Stimulated activated CD4-positive, alpha-beta T cell treated with anti-CD3 and anti-CD28 coated beads, Interleukin-2, amount 100 ng/mL, for 4 hours (primary cell): Measurements from ENCODE around the gene VIM.
"Not testable (repeated sequence)": the region's sequence is repeated elsewhere in the genome, so short reads cannot be mapped to it uniquely, and the experiment has no call there.

Experiments
- DNase-seq: peaks from one replicate; pipeline ENCODE4 v3.0.0-alpha.2; 2020; ENCODE audit warnings: low read depth

Gene VIM

GRCh38 chr10:17232276-17232960 lies 4.4 kb downstream of the VIM start:
- DNase-seq, result no peak

GRCh38 chr10:17233286-17233991 lies 5.4 kb downstream of the VIM start:
- DNase-seq, result no peak

DNA sequence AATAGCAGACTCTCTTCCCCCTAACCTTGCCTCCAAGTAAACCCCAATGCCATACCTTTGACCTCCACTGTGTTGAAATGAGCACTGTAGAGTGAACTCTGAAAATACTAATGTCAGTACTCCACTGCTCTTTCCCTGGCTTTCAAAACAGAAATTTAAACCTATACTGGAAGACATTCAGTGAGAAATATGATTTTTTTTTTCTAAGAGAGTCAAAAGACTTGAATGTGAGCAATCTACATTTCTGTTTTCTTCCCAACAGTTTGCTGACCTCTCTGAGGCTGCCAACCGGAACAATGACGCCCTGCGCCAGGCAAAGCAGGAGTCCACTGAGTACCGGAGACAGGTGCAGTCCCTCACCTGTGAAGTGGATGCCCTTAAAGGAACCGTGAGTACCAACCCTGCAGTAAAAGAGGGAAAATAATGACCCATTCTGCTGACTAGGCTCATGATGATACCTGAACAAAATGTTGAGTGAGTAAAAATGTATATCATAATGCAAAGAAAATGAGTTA lies 6.4 kb downstream of the VIM start:
- DNase-seq, result no peak

DNA sequence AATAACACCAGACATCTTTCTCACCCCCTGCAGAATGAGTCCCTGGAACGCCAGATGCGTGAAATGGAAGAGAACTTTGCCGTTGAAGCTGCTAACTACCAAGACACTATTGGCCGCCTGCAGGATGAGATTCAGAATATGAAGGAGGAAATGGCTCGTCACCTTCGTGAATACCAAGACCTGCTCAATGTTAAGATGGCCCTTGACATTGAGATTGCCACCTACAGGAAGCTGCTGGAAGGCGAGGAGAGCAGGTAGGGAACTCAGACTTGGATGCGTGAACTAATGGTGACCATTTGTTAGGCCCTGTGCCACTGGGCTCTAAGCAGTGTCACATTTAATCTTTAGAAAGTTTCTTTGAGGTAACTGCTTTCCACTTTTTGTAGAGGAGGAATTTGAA lies 7.1 kb downstream of the VIM start:
- no peak for DNase-seq

- no peak for DNase-seq
Observed at GRCh38 chr10:17236468-17237148, 8.6 kb downstream of the VIM start.

DNA sequence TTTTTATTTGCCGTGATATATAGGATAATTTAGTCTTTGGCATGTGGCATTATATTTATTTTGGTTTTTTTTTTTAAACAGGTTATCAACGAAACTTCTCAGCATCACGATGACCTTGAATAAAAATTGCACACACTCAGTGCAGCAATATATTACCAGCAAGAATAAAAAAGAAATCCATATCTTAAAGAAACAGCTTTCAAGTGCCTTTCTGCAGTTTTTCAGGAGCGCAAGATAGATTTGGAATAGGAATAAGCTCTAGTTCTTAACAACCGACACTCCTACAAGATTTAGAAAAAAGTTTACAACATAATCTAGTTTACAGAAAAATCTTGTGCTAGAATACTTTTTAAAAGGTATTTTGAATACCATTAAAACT lies 9.1 kb downstream of the VIM start:
- no peak for DNase-seq

DNA sequence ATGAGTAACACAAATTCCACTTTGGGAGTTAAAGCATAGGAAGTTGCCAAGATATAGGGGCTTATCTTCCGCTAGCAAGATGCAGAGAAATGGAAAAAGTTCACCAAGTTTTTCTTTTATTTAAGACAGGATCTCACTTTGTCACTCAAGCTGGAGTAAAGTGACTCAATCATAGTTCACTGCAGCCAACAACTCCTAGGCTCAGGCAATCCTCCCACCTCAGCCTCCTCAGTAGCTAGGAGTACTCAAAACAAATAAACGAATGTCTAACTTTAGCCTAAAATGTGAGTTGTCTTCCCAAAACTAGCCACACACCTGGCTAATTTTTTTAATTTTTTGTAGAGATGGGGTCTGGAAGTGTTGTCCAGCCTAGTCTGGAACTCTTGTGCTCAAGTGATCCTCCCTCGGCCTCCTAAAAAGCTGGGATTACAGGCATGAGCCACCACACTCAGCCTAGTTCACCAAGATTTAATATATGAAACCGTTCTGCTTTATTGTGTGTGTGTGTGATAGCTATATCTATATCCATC lies 9.9 kb downstream of the VIM start:
- no peak for DNase-seq

GRCh38 chr10:17238445-17239291 lies 10.6 kb downstream of the VIM start:
- no peak for DNase-seq

GRCh38 chr10:17239345-17240085 lies 11.5 kb downstream of the VIM start:
- no peak for DNase-seq

DNA sequence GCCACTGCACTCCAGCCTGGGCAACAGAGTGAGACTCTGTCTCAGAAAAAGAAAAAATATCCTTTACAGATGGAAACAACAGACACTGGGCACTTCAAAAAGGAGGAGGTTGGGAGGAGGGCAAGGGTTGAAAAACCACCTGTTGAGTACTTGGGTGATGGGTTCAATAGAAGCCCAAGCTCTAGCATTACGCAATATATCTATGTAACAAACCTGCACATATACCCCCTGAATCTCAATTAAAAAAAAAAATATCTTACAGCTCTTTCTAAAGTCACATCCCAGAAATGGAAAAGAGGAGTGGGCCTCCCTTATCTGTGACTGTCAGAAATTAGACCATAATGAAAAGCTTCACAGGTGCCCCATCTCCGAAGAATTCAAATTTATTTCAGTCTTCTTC lies 12.1 kb downstream of the VIM start:
- DNase-seq, result no peak

GRCh38 chr10:17240616-17241015 lies 12.6 kb downstream of the VIM start:
- no peak for DNase-seq

GRCh38 chr10:17241611-17242333 lies 13.7 kb downstream of the VIM start:
- DNase-seq, result no peak

DNA sequence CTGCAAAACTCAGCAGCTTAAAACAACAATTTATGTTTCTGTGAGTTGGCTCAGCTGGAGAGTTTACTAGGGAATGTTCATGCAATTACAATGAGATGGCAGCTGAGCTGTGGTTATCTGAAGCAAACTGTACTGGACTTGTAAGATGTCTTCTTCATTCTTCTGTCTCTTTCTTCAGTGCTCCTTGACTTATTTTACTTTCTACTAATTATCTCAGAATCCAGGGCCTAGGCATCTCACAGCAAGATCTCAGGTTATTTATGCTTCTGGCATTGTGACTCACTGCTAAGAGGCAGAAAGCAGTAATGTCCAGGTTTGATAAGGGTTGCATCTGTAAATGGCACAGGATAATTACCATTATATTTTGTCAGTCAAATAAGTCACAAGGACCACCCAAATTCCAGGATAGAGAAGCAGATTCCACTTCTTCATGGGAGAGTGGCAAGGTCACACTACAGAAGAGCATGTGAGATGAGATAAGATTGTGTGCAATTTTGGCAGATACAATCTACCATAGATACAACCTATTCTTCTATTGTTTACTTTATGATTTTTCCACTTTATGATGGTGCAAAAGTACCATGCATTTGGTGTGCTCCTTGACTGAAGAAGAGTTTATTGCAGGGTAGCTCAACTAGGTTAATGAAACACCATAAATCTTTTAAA lies 16.8 kb downstream of the VIM start:
- no peak for DNase-seq

DNA sequence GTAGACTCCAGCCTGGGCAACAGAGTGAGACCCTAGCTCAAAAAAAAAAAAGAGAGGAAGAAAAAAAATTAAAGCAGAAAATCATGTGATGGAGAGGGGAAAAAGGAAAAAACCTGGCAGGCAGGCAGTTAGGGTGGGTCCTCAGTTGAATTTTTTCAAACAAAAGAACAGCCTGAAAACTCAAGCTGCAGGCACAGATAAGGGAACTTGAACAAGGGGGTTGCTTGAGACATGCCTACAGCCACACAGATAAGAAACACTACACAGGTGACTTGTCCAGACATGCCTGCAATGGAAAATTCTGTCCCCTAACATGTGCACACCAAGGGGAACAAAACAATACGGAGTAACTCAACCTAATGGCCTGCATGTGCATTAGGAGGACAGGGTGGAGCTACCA lies 19.2 kb downstream of the VIM start:
- no peak for DNase-seq

GRCh38 chr10:17248964-17249363 lies 20.9 kb downstream of the VIM start:
- DNase-seq, result no peak

DNA sequence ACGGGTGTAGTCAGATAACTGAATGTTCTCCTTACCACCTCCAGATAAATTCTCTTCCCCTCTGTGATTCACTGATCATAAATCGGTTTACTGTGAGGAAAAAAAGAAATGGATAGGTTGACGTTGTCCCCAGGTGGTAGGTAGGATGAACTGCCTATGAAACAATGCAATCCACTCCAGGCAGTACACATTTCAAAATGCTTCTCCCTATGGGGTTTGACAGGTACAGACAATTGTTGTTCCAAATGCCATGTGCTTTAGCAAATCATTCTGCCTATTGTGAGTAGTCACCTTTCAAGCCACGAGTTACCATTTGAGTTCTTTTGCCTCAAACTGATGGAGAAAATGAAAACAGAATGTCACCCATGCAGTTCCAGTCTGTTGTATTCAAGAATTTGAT lies 21.8 kb downstream of the VIM start:
- DNase-seq, result no peak

DNA sequence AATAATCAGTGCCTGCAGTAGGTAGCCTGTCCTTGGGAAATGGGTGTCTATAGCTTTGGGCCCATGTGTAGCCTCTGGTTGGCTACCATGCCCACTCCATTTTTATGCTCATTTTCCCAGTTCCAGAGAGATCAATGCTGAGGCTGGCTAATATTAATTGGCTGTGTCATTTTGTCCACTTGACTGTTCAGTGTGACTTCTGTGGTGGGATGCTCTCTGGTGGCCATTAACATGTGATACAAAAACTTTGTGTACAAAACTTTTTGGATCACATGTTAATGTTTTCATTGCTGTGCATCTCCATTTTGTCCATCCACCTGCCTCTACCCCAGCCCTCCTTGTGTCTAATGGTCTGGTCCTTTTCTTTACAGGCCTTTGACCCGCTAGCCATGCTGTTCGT lies 22.7 kb downstream of the VIM start:
- DNase-seq, result no peak

GRCh38 chr10:17254543-17255050 lies 26.6 kb downstream of the VIM start:
- not testable (repeated sequence) for DNase-seq

DNA sequence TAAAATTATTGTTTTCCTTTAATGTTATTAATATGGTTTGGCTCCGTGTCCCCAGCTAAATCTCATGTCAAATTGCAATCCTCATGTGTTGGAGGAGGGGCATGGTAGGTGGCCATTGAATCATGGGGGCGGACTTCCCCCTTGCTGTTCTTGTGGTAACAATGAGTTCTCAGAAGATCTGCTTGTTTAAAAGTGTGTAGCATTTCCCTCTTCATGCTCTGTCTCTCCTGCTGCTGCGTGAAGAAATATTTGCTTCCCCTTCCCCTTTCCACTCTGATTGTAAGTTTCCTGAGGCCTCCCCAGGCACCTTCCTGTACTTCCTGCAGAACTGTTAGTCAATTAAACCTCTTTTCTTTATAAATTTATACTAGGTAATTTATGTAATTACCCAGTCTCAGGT lies 27.5 kb downstream of the VIM start:
- no peak for DNase-seq

GRCh38 chr10:17256051-17256450 lies 28.0 kb downstream of the VIM start:
- DNase-seq, result no peak
